GM19468 (cell line): Measurements from ENCODE around the gene KHDC3L.
"Not testable (repeated sequence)": the region's sequence is repeated elsewhere in the genome, so short reads cannot be mapped to it uniquely, and the experiment has no call there.

Experiments used
- ATAC-seq: cut with Tn5 transposase; IDR thresholded peaks from one replicate; pipeline ENCODE4 v1.9.1; 2021; ENCODE audit warnings: mild to moderate bottlenecking, moderate library complexity, moderate number of reproducible peaks; ENCODE audit not compliant: unreplicated experiment; ENCODE audit errors: extremely low read depth

KHDC3L gene

DNA sequence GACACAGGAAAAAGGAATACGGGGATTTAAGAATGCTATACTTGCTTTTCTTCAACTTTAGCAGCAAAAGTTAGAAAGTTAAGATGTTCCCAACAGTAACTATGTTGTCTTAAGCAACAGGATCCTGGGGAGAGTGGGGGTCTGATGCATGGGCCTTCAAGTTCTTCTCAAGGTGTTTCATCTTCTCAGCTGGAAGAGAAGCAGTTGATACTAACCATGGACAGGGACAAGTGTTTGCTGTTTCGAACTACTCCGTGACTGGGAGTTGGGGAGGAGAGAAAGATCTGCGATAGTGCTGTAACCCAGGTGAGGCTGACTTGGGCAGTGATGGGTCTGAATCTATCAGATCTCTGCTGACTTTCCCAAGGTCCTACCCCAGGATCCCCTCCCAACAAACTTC, 6.2 kb downstream of the KHDC3L start:
- ATAC-seq: no peak

DNA sequence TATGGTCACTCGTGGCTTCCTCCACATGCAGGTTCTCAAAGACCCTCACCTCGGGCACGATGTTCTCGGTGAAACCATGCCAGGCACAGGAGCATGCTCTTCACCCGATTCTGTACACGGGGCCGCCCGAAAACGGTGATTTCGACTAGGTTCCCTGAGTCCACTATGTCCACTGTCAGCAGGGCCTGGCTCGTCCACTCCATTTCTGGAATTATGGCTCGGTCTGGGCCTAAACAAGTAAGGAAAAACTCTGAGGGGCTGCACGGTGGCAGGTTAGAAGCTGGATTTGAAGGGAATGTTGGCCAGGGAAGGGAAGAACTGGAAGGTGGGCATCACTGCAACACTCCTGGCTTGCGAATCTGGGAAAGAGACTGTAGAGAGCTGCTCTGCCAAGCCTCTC, 6.7 kb downstream of the KHDC3L start:
- no peak for ATAC-seq

DNA sequence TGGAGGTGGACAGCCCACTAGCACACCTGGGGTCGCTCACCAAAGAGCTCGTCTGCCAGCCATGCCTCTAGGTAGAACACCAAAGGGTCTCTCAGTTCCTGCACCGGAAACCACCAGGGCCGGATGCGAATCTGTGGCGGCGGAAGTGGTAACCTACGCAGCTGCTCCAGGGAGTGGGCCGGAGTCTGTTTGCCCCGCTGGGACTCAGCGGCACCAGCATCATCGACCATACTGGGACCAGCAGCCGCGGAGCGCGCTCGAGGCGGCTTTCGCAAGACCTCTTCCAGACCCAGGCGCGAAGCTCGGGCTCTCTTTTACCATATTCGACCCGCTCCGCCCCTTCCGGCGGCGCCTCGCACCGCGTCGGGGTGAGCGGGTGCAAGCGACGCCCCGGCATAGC, 7.1 kb downstream of the KHDC3L start, which contains the start of gene OOEP:
Gene OOEP (minus strand): TSS at position 335 of the 400 bp plus-strand sequence. CDS start 105 bp downstream, at position 230.
- ATAC-seq: no peak

DNA sequence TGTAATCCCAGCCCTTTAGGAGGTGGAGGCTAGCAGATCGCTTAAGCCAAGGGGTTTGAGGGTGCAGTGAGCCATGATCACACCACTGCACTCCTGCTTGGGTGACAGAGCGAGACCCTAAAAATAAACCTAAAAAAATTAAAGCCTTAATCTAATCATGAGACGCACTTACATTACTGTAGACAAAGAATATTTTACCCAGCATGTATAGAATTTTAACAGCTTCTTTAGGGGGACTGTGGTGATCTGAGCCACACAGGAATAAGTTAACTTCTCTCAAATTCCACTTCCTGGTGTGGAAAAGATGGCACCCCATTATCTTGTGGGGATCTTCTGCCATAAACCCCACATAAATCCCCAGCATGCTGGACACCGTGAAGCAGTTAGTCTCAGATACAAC, 9.5 kb downstream of the KHDC3L start:
- no peak for ATAC-seq

DNA sequence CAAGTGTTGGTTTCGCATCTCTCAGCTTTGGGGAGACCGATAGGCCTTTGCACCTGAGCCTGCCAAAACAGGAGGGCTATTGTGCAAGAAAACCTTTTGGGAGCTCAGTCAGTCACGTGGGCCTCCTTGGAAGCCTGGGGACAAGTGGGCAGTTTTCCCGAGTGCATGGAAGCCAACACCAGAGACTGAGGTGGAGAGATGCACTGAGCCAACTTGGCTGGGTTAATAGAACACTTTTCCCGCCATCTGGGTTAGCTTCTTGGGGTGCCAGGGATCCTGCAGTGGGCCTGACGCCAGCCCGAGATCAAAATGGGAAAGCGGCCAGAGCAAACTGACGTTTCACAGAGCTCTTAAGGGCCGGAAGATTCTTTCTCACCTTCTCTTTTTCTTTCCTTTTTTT, 10.1 kb downstream of the KHDC3L start:
- no peak for ATAC-seq

DNA sequence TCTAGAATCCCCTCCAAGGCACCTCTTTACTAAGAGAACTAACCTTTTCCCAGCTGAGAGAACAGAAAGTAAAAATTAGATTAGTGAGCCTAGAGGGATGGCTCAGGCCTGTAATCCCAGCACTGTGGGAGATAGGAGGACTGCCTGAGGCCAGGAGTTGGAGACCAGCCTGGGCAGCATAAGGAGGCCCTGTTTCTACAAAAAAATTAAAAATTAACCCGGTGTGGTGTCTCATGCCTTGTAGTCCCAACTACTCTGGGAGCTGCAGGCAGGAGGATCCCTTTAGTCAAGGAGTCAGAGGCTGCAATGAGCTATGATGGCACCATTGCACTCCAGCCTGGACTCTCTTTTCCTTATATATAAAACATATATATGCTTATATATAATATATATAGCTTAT, 12.8 kb downstream of the KHDC3L start:
- no peak for ATAC-seq

DNA sequence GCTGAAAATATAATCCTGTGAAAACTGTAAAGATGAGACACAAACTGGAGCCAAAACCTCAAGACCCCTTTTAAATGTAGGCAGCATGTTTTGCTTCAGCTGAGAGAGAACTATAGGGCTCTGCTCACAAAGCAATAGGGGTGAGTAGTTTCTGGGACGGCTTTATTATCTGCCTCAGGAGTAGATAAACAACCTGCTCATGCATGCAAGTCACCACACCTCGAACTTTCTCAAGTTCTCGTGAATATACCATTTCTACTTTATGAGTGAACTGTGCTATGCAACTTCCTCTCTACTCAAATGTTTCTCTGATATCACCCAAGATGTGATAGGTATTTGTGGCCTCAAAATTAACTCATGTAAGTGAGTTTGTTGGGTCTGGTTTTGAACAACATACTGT, 14.8 kb downstream of the KHDC3L start:
- ATAC-seq: no peak

DNA sequence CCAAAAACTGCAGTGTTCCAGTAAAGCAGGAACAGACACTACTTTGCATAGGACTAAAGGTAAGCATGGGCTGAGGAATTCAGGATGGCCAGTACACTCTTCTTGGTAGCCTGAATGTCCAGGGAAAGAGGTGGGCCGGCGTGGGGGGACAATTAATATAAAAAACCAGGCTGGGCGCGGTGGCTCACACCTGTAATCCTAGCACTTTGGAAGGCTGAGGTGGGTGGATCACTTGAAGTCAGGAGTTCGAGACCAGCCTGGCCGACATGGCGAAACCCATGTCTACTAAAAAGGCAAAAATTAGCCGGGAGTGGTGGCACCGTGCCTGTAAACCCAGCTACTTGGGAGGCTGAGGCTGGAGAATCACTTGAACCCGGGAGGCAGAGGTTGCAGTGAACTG, 19.1 kb downstream of the KHDC3L start:
- ATAC-seq: not testable (repeated sequence)

DNA sequence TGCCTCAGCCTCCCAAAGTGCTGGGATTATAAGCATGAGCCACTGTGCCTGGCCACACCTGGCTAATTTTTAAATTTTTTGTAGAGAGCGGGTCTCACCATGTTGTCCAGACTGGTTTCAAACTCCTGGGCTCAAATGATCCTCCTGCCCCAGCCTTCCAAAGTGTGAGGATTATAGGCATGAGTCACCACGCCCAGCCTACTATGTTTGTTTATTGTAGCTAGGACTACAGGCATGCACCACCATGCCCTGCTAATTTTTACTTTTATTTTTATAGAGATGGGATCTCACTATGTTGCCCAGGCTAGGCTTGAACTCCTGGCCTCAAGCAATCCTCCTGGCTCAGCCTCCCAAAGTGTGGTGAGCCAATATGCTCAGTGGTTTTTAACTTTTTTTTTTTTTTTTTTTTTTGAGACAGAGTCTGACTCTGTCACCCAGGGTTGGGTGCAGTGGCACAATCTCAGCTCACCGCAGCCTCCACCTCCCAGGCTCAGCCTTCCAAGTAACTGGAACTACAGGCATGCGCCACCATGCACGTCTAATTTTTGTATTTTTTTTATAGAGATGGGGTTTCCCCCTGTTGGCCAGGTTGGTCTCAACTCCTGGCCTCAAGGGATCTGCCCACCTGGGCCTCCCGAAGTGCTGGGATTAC, 20.1 kb downstream of the KHDC3L start:
- ATAC-seq: no peak

DNA sequence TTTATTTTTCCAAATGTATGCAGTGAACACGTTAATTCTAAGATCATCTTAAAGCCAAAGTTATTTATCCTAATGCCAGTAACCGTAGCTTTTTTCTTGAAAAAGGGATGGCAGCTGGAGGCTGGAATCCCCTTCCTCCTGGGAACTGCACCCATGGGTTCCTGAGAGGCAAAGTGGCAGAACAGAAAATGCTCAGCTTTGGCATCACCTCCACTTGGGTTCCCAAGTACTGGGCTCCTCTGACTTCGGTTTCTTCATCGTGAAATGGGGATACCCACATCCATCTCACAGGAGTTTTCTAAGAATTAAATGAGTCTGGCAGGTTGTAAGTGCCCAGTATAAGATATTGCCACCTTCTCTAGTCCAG, 26.0 kb downstream of the KHDC3L start:
- ATAC-seq: no peak

DNA sequence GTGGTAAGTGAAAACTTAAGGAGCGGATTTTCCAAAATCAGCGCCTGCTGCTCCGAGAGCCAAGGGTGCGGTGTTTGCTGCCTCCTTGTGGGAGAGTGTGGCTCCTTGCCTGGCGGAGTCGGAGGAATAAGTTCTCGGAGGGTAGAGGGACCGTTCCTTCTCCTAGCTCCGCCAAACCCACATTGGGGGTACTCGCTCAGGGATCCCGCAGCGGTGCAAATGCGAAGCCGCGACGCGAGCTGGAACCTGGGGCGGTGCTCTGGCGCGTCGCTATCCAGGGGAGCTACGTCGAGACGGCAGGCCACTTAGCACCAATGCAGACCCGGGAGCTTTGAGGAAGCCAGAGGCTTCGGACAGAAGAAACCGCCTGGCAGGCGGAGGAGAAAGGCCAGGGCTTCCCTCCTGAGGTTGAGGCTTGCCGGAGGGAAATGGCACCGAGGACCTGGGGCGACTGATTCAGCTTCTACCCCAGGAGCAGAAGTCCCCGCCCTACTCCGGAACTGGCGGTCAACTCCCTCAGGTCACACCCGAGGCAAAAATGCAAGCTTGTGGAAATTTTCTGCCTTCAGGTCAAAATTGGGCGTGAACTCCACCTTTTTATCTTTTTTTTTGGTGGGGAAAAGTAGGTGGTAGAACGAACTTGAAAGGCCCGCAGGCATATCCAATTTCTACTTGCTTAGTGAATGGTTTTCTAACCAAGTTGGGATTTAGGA, 26.5 kb downstream of the KHDC3L start:
- no peak for ATAC-seq

DNA sequence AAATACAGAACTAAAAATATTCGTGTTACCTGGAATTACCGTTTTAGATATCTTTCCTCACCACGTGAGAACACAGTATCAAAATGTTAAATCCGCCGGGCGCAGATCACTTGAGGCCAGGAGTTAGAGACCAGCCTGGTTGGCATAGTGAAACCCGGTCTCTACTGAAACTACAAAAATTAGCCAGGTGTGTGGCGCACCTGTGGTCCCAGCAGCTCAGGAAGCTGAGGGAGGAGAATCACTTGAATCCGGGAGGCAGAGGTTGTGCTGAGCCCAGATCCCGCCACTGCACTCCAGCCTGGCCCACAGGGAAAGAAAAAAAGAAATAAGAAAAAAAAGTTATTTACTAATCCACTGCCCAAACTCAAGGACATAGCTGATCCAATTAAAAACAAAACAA, 27.4 kb downstream of the KHDC3L start:
- ATAC-seq: no peak

DNA sequence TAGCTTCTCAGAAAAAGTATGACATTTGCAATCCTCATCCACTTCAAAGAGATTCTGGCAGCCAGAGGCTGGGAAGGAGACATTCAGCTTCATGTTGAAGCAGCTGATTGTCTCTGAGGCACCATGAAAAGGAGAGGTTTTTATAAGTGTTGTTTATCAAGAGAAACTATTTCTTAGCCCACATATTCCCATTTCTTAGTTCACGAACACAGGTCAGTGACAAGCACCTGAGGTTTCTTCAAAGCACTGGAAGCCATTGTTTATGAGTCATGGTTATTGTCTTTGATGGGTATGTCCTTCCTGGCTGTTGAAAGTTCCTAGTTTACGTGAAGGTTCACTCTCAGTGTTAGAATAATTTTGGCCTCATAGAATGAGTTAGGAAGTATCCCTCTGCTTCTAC, 29.2 kb downstream of the KHDC3L start:
- no peak for ATAC-seq

DNA sequence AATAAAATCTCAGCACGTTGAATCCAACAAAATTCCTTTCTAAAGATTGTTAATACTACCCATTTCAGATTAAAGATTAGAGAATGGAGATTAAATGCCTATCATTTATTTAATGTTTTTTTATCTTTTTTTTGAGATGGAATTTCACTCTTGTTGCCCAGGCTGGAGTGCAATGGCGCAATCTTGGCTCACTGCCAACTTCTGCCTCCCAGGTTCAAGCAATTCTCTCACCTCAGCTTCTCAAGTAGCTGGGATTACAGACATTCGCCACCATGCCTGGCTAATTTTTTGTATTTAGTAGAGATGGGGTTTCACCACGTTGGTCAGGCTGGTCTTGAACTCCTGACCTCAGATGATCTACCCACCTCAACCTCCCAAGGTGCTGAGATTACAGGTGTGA, 29.7 kb downstream of the KHDC3L start:
- ATAC-seq: not testable (repeated sequence)

DNA sequence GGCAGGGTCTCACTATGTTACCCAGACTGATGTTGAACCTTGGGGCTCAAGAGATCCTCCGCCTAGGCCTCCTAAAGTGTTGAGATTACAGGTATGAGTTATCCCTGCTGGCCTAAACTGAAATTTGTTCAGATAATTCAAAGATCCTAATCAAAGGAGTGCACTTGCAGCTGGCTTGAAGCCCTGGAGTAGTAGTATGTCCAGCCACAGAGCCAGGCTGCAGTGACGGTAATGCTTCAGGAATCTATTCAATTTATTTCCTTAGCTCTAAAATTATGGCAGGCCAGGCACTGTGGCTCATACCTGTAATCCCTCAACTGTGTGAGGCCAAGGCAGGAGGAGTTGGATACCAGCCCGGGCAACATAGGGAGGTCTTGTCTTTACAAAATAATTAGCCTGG, 30.8 kb downstream of the KHDC3L start:
- ATAC-seq: no peak

DNA sequence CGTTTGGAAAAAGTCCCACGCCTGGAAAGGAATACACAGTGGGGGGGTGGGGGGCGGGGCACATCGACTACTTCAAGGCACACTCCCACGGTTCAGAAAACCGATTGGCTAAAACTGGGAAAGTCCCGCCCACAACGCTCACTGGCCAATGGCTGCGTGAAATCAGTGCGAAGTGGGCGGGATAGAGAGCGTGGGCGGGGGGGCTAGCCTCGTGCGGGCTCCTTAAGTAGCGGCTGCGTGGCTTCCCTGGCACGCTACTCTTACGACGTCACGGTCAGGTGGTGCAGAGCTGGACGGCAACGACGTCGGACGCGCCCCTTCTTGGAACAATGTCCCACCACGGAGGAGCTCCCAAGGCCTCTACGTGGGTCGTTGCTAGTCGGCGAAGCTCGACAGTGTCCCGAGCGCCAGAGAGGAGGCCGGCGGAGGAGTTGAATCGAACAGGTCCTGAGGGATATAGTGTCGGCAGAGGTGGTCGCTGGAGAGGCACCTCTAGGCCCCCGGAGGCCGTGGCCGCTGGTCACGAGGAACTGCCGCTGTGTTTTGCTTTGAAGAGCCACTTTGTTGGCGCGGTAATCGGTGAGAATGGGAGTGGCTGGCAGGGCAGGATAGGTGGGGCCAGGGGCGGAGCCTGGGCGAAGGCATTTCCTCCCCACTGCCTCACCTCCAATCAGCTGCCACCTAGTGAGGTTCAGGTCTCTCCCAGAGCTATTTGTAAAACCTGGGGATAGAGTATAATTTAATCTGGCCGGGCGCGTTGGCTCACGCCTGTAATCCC, 32.3 kb downstream of the KHDC3L start, which contains the start of gene DDX43:
Gene DDX43 (plus strand): TSS at position 252 of the 778 bp plus-strand sequence. CDS start 78 bp downstream, at position 330.
- ATAC-seq: no peak

DNA sequence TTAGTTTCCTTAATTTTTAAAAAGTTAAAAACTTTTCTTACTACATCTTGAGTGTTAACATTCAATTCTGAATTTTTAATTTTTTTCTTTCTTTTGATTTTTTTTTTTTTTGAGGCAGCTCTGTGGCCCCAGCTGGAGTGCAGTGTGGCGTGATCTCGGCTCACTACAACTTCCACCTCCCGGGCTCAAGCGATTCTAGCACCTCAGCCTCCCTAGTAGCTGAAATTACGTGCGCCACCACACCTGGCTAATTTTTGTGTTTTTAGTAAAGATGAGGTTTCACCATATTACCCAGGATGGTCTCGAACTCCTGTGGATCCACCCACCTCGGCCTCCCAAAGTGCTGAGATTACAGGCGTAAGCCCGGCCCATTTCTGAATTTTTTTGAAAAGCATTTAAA, 33.4 kb downstream of the KHDC3L start:
- no peak for ATAC-seq

DNA sequence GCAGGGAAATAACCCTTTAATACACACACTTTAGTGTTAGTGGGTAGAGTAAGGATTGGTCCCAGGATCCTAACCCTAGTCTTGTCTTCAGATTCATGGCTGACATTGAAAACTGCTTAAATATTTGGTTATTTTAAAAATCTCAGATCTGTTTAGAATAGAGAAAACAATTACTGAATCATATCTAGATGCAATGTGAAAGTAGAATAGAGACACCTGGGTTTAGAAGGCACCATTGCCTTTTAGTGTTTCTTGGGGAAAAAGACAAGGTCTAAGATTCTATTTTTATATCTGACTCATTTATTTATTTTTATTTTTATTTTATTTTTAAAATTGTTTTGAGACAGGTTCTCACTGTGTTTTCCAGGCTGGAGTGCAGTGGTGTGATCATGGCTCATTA, 38.2 kb downstream of the KHDC3L start:
- no peak for ATAC-seq

DNA sequence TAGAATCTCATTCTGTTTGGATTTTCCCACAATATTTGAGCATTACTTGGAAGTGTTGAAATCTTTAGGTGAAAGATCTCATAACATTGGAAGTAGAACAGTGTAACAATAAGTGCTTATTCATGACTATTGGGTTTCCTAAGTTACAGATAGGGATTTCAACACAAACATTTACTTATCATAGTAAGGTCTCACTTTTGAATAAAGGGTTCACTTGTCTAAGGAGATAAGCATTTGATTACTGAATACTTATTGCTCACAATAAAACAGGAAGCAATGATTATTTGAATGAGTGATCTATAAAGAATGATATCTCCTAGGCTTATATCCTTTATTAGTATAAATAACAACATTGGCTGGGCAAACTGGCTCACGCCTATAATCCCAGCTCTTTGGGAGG, 46.9 kb downstream of the KHDC3L start:
- no peak for ATAC-seq

DNA sequence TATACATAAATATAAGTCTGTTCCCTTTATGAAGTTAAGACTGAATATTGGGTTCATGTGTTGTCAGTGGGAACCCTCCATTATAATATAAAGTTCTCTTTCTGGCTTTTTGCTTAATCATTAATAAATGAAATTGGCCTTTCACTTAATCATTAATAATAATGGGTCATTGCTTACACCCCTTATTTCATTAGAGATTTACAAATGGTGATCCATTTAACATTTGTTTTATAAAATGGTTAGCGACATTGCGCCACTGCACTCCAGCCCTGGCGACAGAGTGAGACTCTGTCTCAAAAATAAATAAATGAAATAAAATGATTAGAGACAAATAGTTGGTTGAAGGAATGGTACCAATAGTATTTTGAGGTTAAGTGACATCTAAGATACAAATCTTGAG, 50.6 kb downstream of the KHDC3L start:
- no peak for ATAC-seq
